H9 (cell line): Measurements from ENCODE around the gene PCDHB4. TPM values are rescaled to one million over a fixed set of nuclear protein-coding genes. Genes with fewer than 3 reads are reported as not detected.

Source experiments
- DNase-seq: peaks from one replicate; pipeline ENCODE4 v3.0.0-alpha.2; 2017
- H2AFZ ChIP-seq: one replicate; pipeline ENCODE4 v1.6.1; 2013; ENCODE audit warnings: mild to moderate bottlenecking, low read length, control low read depth, moderate library complexity
- H2AK5ac ChIP-seq: 2 replicates; pipeline ENCODE4 v1.6.1; 2013; ENCODE audit warnings: low read length, control low read depth, mixed read lengths; ENCODE audit not compliant: insufficient read length
- H2BK120ac ChIP-seq: one replicate; pipeline ENCODE4 v1.6.1; 2013; ENCODE audit warnings: low read depth, mild to moderate bottlenecking, low read length, control low read depth, inconsistent platforms; ENCODE audit not compliant: poor library complexity, severe bottlenecking
- H2BK12ac ChIP-seq: 2 replicates; pipeline ENCODE4 v1.6.1; 2013; ENCODE audit warnings: low read length, control low read depth, mixed read lengths, low read depth; ENCODE audit not compliant: insufficient read length
- H2BK15ac ChIP-seq: 2 replicates; pipeline ENCODE4 v1.6.1; 2013; ENCODE audit warnings: low read depth, low read length, control low read depth
- H2BK20ac ChIP-seq: one replicate; pipeline ENCODE4 v1.6.1; 2013; ENCODE audit warnings: low read depth, mild to moderate bottlenecking, low read length, control low read depth, inconsistent platforms; ENCODE audit not compliant: poor library complexity, severe bottlenecking
- H2BK5ac ChIP-seq: 2 replicates; pipeline ENCODE4 v1.6.1; 2013; ENCODE audit warnings: low read length, control low read depth, mixed read lengths; ENCODE audit not compliant: insufficient read length
- H3K14ac ChIP-seq: 2 replicates; pipeline ENCODE4 v1.6.1; 2013; ENCODE audit warnings: low read length, control low read depth; ENCODE audit not compliant: insufficient read depth
- H3K18ac ChIP-seq: 2 replicates; pipeline ENCODE4 v1.6.1; 2013; ENCODE audit warnings: low read depth, mild to moderate bottlenecking, mixed read lengths, low read length, control low read depth; ENCODE audit not compliant: insufficient read length
- H3K23ac ChIP-seq: 2 replicates; pipeline ENCODE4 v1.6.1; 2013; ENCODE audit warnings: low read length, control low read depth, mixed read lengths, low read depth; ENCODE audit not compliant: insufficient read length
- H3K23me2 ChIP-seq: 2 replicates; pipeline ENCODE4 v1.6.1; 2013; ENCODE audit warnings: low read depth, mild to moderate bottlenecking, mixed read lengths, low read length, control low read depth; ENCODE audit not compliant: insufficient read length, poor library complexity, severe bottlenecking
- H3K27ac ChIP-seq: 2 replicates; pipeline ENCODE4 v1.5.1; 2013; ENCODE audit warnings: low read length, control low read depth, mixed read lengths, low read depth; ENCODE audit not compliant: insufficient read length
- H3K27me3 ChIP-seq: 2 replicates; pipeline ENCODE4 v1.6.1; 2013; ENCODE audit warnings: low read length, control low read depth, inconsistent platforms; ENCODE audit not compliant: insufficient read depth
- H3K4ac ChIP-seq: 2 replicates; pipeline ENCODE4 v1.6.1; 2013; ENCODE audit warnings: low read depth, mild to moderate bottlenecking, control low read depth, inconsistent platforms, low read length, moderate library complexity
- H3K4me1 ChIP-seq: 2 replicates; pipeline ENCODE4 v1.6.1; 2013; ENCODE audit warnings: low read length, control low read depth, inconsistent platforms; ENCODE audit not compliant: insufficient read depth
- H3K4me2 ChIP-seq: 2 replicates; pipeline ENCODE4 v1.6.1; 2013; ENCODE audit warnings: low read length, control low read depth, mixed read lengths; ENCODE audit not compliant: insufficient read length, insufficient read depth
- H3K56ac ChIP-seq: 2 replicates; pipeline ENCODE4 v1.6.1; 2013; ENCODE audit warnings: low read depth, mild to moderate bottlenecking, mixed read lengths, low read length, control low read depth; ENCODE audit not compliant: insufficient read length
- H3K79me1 ChIP-seq: 2 replicates; pipeline ENCODE4 v1.6.1; 2013; ENCODE audit warnings: low read depth, mild to moderate bottlenecking, moderate library complexity, low read length, control low read depth, inconsistent platforms; ENCODE audit not compliant: insufficient read depth, poor library complexity, severe bottlenecking
- H3K79me2 ChIP-seq: 2 replicates; pipeline ENCODE4 v1.6.1; 2013; ENCODE audit warnings: low read length, control low read depth, inconsistent platforms; ENCODE audit not compliant: insufficient read depth
- H3K9ac ChIP-seq: 2 replicates; pipeline ENCODE4 v1.6.1; 2013; ENCODE audit warnings: low read length, control low read depth, mixed read lengths; ENCODE audit not compliant: insufficient read length; ENCODE audit errors: extremely low read depth
- H3K9me3 ChIP-seq: one replicate; pipeline ENCODE4 v1.6.1; 2013; ENCODE audit warnings: low read depth, low read length, inconsistent platforms; ENCODE audit not compliant: control insufficient read depth
- H3T11ph ChIP-seq: one replicate; pipeline ENCODE4 v1.6.1; 2013; ENCODE audit warnings: mild to moderate bottlenecking, low read length, control low read depth, inconsistent platforms
- H4K20me1 ChIP-seq: one replicate; pipeline ENCODE4 v1.6.1; 2013; ENCODE audit not compliant: control insufficient read depth, insufficient read length, insufficient read depth
- H4K5ac ChIP-seq: 2 replicates; pipeline ENCODE4 v1.6.1; 2013; ENCODE audit warnings: low read depth, mild to moderate bottlenecking, mixed read lengths, low read length, control low read depth; ENCODE audit not compliant: insufficient read length
- H4K8ac ChIP-seq: replicated peaks from 2 replicates; pipeline ENCODE4 v1.6.1; 2013; ENCODE audit warnings: low read length, control low read depth, mixed read lengths, low read depth; ENCODE audit not compliant: insufficient read length
- H4K91ac ChIP-seq: 2 replicates; pipeline ENCODE4 v1.6.1; 2013; ENCODE audit warnings: low read depth, mild to moderate bottlenecking, moderate library complexity, mixed read lengths, low read length, control low read depth; ENCODE audit not compliant: insufficient read length
- H3K27ac Mint-ChIP-seq, 3 experiments: 2 replicates in 2 of 3; 3 replicates in 1 of 3; pipeline ENCODE4 v1.8.0; 2020 to 2021; ENCODE audit warnings: mixed read lengths in 3 of 3, mild to moderate bottlenecking in 1 of 3, moderate library complexity in 1 of 3
- H3K27me3 Mint-ChIP-seq: 2 replicates; pipeline ENCODE4 v1.8.0; 2021; ENCODE audit warnings: low read depth, mild to moderate bottlenecking, moderate library complexity, mixed read lengths
- H3K36me3 Mint-ChIP-seq, 3 experiments: 2 replicates in 2 of 3; 3 replicates in 1 of 3; pipeline ENCODE4 v1.8.0; 2020 to 2021; ENCODE audit warnings: low read depth in 3 of 3, mixed read lengths in 3 of 3; ENCODE audit not compliant: insufficient read depth in 1 of 3
- H3K4me1 Mint-ChIP-seq, 2 experiments: 2 replicates each; pipeline ENCODE4 v1.8.0; 2020; ENCODE audit warnings: mixed read lengths in 2 of 2
- H3K4me3 Mint-ChIP-seq, 2 experiments: 2 replicates in 1 of 2; 3 replicates in 1 of 2; pipeline ENCODE4 v1.8.0; 2020 to 2021; ENCODE audit warnings: mild to moderate bottlenecking in 2 of 2, mixed read lengths in 2 of 2, moderate library complexity in 1 of 2
- H3K9me3 Mint-ChIP-seq, 2 experiments: 2 replicates in 1 of 2; 3 replicates in 1 of 2; pipeline ENCODE4 v1.8.0; 2020; ENCODE audit warnings: mild to moderate bottlenecking in 2 of 2, mixed read lengths in 2 of 2, moderate library complexity in 1 of 2
- CTCF ChIP-seq: fragments of 200-600 bp; sonication (generic); conservative IDR thresholded peaks from 3 replicates; pipeline ENCODE4 v1.8.0; 2021; ENCODE audit warnings: antibody characterized with exemption, mild to moderate bottlenecking
- WGBS: extraction: QIAGEN DNeasy Blood & Tissue Kit; methylation state at CpG from one replicate; pipeline ENCODE4 v1.1.7; 2013; ENCODE audit warnings: missing lambda C conversion rate, low lambda C conversion rate, mixed read lengths; ENCODE audit not compliant: insufficient read length; ENCODE audit errors: extremely low coverage; 5-methylcytosine and 5-hydroxymethylcytosine counted together
- total RNA-seq: library from RNA; stranded (reverse); gene quantifications from 2 replicates; pipeline ENCODE4 v1.2.1, GENCODE V29; 2021

PCDHB4 gene
- total RNA-seq, 1 experiment from 2014 or later: 1.6 TPM

GRCh38 chr5:141100243-141100805 lies 21.3 kb upstream of the PCDHB4 start, which contains the start of gene PCDHB3:
Gene PCDHB3 (plus strand): TSS chr5:141100473. CDS start chr5:141100650, 177 bp downstream.
- H3K14ac ChIP-seq: peak within 1 kb of the TSS; percentile 93; the same call in 1 of the 2 replicates
- Mint-ChIP-seq H3K9me3 (peaks cover 44 to 55% of the 10 kb centered on the region in 2 experiments), H3K4me1 (peaks cover 8 to 12% of the 10 kb centered on the region in 2 experiments), H3K4me3 (peak within 1 kb of the TSS in 1 of 2 experiments; percentile 63; a peak in 3 of 5 replicates), H3K27ac (peak within 1 kb of the TSS in 1 of 3 experiments; percentile 98; a peak in 2 of 7 replicates), H3K36me3 (peaks cover 37 to 78% (median 58%) of the 10 kb centered on the region in 3 experiments), H3K27me3 (no peaks in the 10 kb centered on the region; the same call in 1 of the 2 replicates)
- peak; percentile 79 for DNase-seq
- H2BK5ac ChIP-seq: no peak within 1 kb of the TSS
- peak within 1 kb of the TSS; percentile 55 for H3T11ph ChIP-seq
- no peak within 1 kb of the TSS for H3K56ac ChIP-seq
- H4K91ac ChIP-seq: no peak within 1 kb of the TSS
- TF ChIP-seq CTCF: peak; percentile 85
- peak within 1 kb of the TSS; percentile 88 for H3K18ac ChIP-seq
- H3K4me2 ChIP-seq: no peak within 1 kb of the TSS
- no peak within 1 kb of the TSS for H4K8ac ChIP-seq
- no peak within 1 kb of the TSS for H2BK20ac ChIP-seq
- H3K23me2 ChIP-seq: peaks cover 2% of the 10 kb centered on the region
- peak within 1 kb of the TSS; percentile 91 for H2AFZ ChIP-seq
- H2AK5ac ChIP-seq: no peak within 1 kb of the TSS
- WGBS: no CpG with 5 or more reads among the region's 19 CpGs
- no peak within 1 kb of the TSS for H2BK12ac ChIP-seq
- H4K20me1 ChIP-seq: no peaks in the 10 kb centered on the region
- H3K4ac ChIP-seq: no peak within 1 kb of the TSS; the same call in 1 of the 2 replicates
- peaks cover 7% of the 10 kb centered on the region for H3K9me3 ChIP-seq
- H3K79me2 ChIP-seq: no peaks in the 10 kb centered on the region; the same call in 1 of the 2 replicates
- H2BK120ac ChIP-seq: peak within 1 kb of the TSS; percentile 83
- H3K9ac ChIP-seq: peak within 1 kb of the TSS; percentile 39
- no peak within 1 kb of the TSS for H4K5ac ChIP-seq
- H3K79me1 ChIP-seq: peaks cover 3% of the 10 kb centered on the region
- no peaks in the 10 kb centered on the region for H3K4me1 ChIP-seq
- H3K23ac ChIP-seq: no peak within 1 kb of the TSS
- no peaks in the 10 kb centered on the region for H3K27me3 ChIP-seq
- H2BK15ac ChIP-seq: no peak within 1 kb of the TSS
- H3K27ac ChIP-seq: no peak within 1 kb of the TSS
